Stimulated activated CD4-positive, alpha-beta T cell treated with anti-CD3 and anti-CD28 coated beads, Interleukin-4, amount 100 ng/mL, for 1 hour (primary cell): ENCODE data around the gene KIFC3.
"Not testable (repeated sequence)": the region's sequence is repeated elsewhere in the genome, so short reads cannot be mapped to it uniquely, and the experiment has no call there.

Experiments used
- DNase-seq: peaks from one replicate; pipeline ENCODE4 v3.0.0-alpha.2; 2020

Gene KIFC3

DNA sequence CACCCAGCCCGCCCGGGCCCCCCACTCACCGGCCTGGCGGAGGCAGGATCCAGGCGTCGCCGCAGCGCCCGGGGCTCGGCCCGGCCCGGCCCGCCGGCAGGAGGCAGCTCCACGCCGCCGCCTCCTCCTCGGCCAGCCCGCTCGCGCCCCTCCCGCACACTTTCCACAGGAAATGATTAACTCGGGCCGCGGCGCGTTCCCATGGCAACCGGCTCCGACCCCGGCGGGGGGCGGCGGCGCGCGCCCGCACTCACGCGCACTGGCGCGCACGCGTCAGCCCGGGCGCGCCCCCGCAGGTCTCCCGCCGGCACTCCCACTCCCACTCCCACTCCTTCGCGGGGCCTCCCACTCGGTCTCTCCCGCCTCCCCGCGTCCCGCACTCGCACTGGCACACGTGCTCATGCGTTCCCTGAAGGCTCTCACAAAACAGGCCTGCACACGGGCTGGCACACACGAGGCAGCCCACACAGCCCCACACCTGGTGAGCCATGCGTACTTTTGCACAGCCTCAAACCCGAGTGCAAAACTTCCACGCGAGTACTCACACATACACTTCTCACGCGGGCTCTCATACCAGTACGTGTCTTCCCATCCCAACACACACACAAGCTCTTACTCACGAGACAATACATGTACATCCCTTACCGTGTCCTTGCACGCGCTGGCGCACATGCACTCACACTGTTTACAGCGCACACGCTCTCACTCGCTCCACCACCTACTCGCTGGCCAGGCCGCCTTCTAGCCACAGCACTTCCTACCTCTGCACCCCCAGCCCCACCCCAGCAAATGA is at the start of gene KIFC3:
Gene KIFC3 (minus strand): TSS at position 151 of the 793 bp plus-strand sequence. CDS start 4,248 bp downstream, outside the sequence.
- DNase-seq = peak; percentile 70

DNA sequence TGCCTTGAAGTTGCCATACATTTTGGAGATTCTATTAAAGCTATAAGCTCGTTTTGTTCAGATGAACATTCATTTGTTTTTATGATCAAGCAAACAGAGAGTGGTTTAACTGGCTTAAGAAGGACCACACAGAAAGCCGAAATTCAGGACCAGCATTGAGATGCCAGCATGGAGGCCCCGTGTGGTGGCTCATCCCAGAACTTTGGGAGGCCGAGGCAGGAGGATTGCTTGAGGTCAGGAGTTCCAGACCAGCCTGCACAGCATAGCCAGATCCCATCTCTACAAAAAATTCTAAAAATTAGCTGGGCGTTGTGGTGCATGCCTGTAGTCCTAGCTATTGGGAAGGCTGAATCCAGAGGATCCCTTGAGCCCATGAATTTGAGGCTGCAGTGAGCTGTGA is 45.9 kb upstream of the KIFC3 start:
- no peak for DNase-seq

DNA sequence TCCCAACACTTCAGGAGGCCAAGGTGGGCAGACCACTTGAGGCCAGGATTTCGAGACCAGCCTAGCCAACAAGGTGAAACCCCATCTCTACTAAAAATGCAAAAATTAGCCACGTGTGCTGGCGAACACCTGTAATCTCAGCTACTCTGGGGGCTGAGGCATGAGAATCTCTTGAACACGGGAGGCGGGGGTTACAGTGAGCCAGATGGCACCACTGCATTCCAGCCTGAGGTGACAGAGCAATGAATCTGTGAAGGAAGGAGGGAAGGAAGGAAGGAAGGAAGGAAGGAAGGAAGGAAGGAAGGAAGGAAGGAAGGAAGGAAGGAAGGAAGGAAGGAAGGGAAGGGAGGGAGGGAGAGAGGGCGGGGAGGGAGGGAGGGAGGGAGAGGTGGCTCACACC is 44.6 kb upstream of the KIFC3 start:
- not testable (repeated sequence) for DNase-seq

DNA sequence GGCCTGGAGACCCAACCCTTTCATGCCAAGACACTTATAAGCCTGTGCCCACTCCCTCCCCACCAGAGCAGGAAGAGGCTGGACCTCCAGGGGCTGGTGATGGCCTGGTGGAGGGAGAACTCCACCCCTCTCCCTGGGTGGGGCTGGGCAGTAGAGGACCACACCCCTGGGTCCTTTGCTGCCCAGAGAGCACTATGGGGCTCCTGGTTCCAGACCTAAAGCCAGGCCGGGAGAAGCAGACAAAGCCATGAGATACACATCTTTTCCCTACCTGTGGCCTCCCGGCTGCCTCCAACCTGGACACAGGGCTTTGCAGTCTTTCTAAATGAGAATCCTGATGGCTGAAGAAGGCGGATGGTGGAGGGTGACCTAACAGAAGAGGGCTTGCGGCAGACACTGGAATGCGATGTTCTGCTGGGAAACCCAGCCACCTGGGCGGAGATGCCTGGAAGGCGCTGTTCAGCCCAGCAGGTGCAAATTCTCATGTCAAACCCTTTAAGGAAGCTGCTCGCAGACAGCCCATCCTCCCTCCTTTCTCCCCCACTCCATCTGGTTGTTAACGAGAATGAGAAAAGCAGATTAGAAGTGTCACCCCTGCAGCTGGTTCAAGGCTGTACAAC is 43.9 kb upstream of the KIFC3 start:
- DNase-seq = no peak

DNA sequence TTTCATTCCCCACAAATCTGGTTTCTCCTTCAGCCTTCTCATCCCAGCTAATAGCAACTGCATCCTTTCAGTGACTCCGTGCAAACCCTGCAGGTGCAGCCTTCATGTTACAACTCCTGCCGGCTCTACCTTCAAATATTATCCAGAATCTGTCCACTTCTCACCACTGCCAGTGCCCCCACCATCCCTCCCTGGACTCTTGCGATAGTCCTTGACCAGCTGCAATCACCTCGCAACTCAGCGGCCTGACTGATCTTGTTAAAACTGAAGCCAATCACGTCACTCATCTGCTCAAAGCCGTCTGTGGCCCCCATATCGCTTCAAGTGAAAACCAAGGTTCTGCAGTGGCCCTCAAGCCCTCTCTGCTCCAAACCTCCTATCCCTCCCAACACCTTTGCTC is 42.8 kb upstream of the KIFC3 start:
- DNase-seq = no peak

DNA sequence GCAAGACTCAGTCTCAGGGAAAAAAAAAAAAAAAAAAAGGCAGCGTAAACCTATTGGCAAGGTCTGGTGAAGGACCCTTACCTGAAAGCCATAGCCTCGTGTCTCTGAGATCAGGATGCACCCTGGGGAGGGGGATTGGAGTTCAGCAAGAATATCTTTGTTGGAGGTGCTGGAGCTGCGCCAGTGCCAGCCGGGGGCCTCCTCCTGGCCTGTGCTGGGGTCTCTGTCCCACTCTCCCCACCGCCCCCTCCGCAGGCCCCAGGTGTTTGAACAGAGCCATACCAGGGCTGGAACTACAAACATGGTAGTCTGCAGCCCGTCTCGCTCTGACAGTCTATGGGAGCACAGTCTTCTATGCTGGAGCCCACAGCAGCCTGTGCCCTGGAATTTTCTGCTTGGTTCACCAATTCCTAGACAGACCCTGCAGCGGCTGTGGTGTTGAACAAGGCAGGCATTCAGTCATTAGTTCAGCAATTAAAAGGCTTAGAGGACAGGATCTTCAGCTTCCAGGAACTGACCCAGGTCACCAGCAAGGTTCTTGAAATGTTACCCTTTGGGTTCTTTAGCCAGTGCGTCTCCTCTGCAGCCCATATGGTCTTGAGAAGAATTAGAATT is 42.2 kb upstream of the KIFC3 start:
- no peak for DNase-seq

DNA sequence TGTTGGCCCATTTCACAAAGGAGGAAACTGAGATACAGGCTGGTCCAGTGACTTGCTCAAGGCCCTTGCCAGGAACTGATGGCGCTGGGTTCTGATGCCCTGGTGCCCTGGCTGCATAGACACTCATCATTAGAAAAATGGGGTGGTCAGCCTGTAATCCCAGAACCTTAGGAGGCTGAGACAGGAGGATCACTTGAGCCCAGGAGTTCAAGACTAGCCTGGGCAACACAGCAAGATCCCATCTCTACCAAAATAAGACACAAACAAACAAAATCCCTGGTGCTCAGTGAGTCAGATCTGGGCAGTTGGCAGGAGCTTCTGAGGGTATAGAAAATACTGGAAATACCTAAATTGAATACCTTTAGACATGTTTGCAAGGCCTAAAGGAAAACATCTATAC is 41.1 kb upstream of the KIFC3 start:
- no peak for DNase-seq

GRCh38 chr16:57842601-57843000 is 40.3 kb upstream of the KIFC3 start:
- no peak for DNase-seq

DNA sequence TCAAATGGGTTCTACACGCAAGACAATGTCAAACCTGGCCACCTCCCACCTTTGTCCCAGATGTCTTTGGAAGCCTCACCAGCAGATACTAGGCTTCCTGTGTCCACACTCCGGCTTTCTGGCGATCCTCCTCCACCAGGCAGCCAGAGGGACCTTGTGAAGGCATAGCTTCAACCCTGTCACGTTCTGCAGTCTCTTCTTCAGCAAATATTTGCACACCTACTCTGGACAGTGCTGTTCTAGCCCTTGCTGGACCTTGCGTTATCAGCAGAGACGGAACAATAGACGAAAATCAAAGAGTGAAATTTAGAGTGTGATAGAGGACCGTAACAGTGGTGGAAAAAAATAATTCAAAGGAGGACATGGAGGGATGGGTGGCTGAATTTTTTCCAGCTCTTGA is 38.5 kb upstream of the KIFC3 start:
- no peak for DNase-seq

- DNase-seq = no peak
Measured at GRCh38 chr16:57838161-57838560, 35.9 kb upstream of the KIFC3 start.

GRCh38 chr16:57837305-57838125 is 35.2 kb upstream of the KIFC3 start:
- DNase-seq = no peak

- not testable (repeated sequence) for DNase-seq
Measured at GRCh38 chr16:57835439-57835838, 33.1 kb upstream of the KIFC3 start.

DNA sequence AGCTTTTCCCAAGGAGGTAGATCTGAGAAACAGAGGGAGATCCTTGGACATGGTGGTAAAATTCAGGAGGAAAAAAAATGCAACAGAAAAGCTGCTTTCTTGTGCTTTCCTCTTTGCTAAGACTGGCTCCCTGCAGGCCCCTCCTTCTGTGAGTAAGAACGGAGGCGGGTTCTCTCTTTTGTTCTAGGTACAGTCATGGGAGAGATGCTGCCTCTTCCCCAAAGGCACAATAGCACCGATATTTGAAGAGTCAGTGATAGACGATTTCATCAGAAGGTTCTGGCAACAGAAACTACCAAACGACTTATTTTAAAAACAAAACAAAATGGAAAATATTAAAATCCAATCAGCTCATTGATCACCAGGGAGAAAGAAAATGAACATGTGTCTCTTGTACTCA is 32.6 kb upstream of the KIFC3 start:
- no peak for DNase-seq

GRCh38 chr16:57830890-57831484 is 28.7 kb upstream of the KIFC3 start:
- DNase-seq = no peak

GRCh38 chr16:57829969-57830360 is 27.7 kb upstream of the KIFC3 start:
- DNase-seq = no peak

- no peak for DNase-seq
Measured at GRCh38 chr16:57828272-57829161, 26.2 kb upstream of the KIFC3 start.

- DNase-seq = no peak
Measured at GRCh38 chr16:57826706-57827625, 24.7 kb upstream of the KIFC3 start.

- no peak for DNase-seq
Measured at GRCh38 chr16:57826052-57826451, 23.8 kb upstream of the KIFC3 start.

- DNase-seq = no peak
Measured at GRCh38 chr16:57825298-57826044, 23.2 kb upstream of the KIFC3 start.

DNA sequence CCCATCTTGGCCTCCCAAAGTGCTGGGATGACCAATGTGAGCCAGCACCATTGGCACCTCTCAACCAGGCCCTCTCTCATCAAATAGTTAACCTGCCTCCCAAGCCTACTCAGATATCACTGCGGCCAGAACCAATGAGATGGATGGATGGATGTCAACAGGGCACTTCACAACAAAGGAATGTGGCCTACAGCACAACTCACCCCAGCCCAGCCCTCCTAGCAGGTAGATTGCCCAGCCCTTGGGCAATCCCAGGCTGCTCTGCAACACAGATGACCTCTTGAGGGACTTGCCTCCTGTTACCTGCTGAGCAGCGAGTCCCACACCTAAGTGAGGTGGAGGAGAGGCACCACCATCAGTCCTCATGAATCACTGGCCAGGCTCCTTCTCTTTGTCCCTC is 22.6 kb upstream of the KIFC3 start:
- no peak for DNase-seq
